Loucy (cell line): ENCODE data around the gene ERC1.

ENCODE experiments used
- H2AFZ ChIP-seq: fragments of 200-600 bp; sonication (generic); 2 replicates; pipeline ENCODE4 v1.6.0; 2016; ENCODE audit warnings: antibody characterized with exemption, mild to moderate bottlenecking, low read length, moderate library complexity
- H3F3A ChIP-seq: fragments of 200-600 bp; 2 replicates; pipeline ENCODE4 v1.6.0; 2016; ENCODE audit warnings: antibody characterized with exemption, low read depth, mild to moderate bottlenecking
- H3K27me3 ChIP-seq: fragments of 200-600 bp; sonication (generic); 2 replicates; pipeline ENCODE4 v1.6.1; 2014; ENCODE audit warnings: low read length, mild to moderate bottlenecking; ENCODE audit not compliant: insufficient read depth, poor library complexity, severe bottlenecking
- H3K36me3 ChIP-seq: fragments of 200-600 bp; sonication (generic); 2 replicates; pipeline ENCODE4 v1.6.1; 2016; ENCODE audit warnings: low read length; ENCODE audit not compliant: insufficient read depth
- H3K4me1 ChIP-seq: fragments of 200-600 bp; sonication (generic); 2 replicates; pipeline ENCODE4 v1.5.1; 2014; ENCODE audit warnings: low read length, mild to moderate bottlenecking; ENCODE audit not compliant: insufficient read depth, poor library complexity, severe bottlenecking
- H3K4me2 ChIP-seq: fragments of 200-600 bp; sonication (generic); 2 replicates; pipeline ENCODE4 v1.6.0; 2014; ENCODE audit warnings: antibody characterized with exemption, low read length, low read depth, mild to moderate bottlenecking; ENCODE audit not compliant: poor library complexity, severe bottlenecking
- H3K4me3 ChIP-seq: fragments of 200-600 bp; sonication (generic); 2 replicates; pipeline ENCODE4 v1.5.1; 2014; ENCODE audit warnings: low read length, mild to moderate bottlenecking, mixed read lengths; ENCODE audit not compliant: poor library complexity, severe bottlenecking
- H3K79me2 ChIP-seq: fragments of 200-600 bp; sonication (generic); 2 replicates; pipeline ENCODE4 v1.6.1; 2014; ENCODE audit warnings: low read length; ENCODE audit not compliant: insufficient read depth
- H3K9ac ChIP-seq: fragments of 200-600 bp; sonication (generic); 2 replicates; pipeline ENCODE4 v1.6.0; 2014; ENCODE audit warnings: mild to moderate bottlenecking, low read depth, low read length, moderate library complexity; ENCODE audit not compliant: poor library complexity, severe bottlenecking
- H3K9me2 ChIP-seq: fragments of 200-600 bp; sonication (generic); replicated peaks from 2 replicates; pipeline ENCODE4 v1.6.1; 2016; ENCODE audit warnings: low read depth, low read length, mixed read lengths
- H3K9me3 ChIP-seq: fragments of 200-600 bp; sonication (generic); 2 replicates; pipeline ENCODE4 v1.6.1; 2014; ENCODE audit warnings: mild to moderate bottlenecking, antibody characterized with exemption, low read length, low read depth; ENCODE audit not compliant: insufficient read depth
- H4K20me1 ChIP-seq: fragments of 200-600 bp; sonication (generic); 2 replicates; pipeline ENCODE4 v1.6.0; 2014; ENCODE audit warnings: antibody characterized with exemption, low read length, mild to moderate bottlenecking; ENCODE audit not compliant: insufficient read depth, poor library complexity, severe bottlenecking
- CTCF ChIP-seq: fragments of 200-600 bp; sonication (generic); conservative IDR thresholded peaks from 2 replicates; pipeline ENCODE4 v1.5.1; 2014; ENCODE audit warnings: mild to moderate bottlenecking, antibody characterized with exemption, low read length
- EZH2phosphoT487 ChIP-seq: fragments of 200-600 bp; IDR thresholded peaks from 2 replicates; pipeline ENCODE4 v1.6.1; 2018; ENCODE audit warnings: antibody characterized with exemption, mild to moderate bottlenecking, moderate library complexity, borderline replicate concordance

Gene ERC1

DNA sequence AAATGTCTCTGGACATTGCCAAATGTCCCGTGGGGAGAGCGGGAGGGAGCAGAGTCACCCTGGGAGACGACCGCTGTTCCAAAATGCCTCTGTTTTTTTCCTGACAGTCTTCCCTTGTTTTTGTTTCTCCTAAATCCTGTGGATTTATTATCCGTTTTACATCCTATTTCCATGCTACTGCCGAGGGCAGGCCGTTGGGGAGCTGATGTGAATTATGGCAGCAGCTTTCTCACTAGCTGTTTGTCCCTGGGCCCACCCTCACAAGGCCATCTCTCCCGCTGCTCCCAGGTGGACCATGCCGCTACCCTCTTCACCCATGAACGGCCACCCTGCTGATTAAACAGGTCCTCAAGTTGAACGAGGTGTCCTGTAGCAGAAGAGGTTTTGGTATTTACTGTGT, 548.1 kb downstream of the ERC1 start:
- Histone ChIP-seq H2AFZ (no peak overlapping the region), H3K36me3 (no peaks in the 10 kb centered on the region), H3K4me1 (peaks cover 19% of the 10 kb centered on the region), H4K20me1 (no peaks in the 10 kb centered on the region), H3K27me3 (no peaks in the 10 kb centered on the region), H3K4me2 (no peak overlapping the region), H3K9me3 (no peaks in the 10 kb centered on the region), H3F3A (no peaks in the 10 kb centered on the region), H3K79me2 (no peaks in the 10 kb centered on the region), H3K9ac (no peak overlapping the region), H3K9me2 (no peaks in the 10 kb centered on the region), H3K4me3 (no peak overlapping the region)
- TF ChIP-seq EZH2phosphoT487 (no peak), CTCF (no peak)

- no peaks in the 10 kb centered on the region for H3K36me3 ChIP-seq
- no peaks in the 10 kb centered on the region for H3K9me2 ChIP-seq
- no peak overlapping the region for H2AFZ ChIP-seq
- no peak overlapping the region for H3K4me3 ChIP-seq
- no peak overlapping the region for H3K4me2 ChIP-seq
- H3K9me3 ChIP-seq = no peaks in the 10 kb centered on the region
- no peaks in the 10 kb centered on the region for H3F3A ChIP-seq
- TF ChIP-seq CTCF (no peak), EZH2phosphoT487 (no peak)
- peaks cover 4% of the 10 kb centered on the region for H3K4me1 ChIP-seq
- no peak overlapping the region for H3K9ac ChIP-seq
- H3K27me3 ChIP-seq = no peaks in the 10 kb centered on the region
- H3K79me2 ChIP-seq = no peaks in the 10 kb centered on the region
- H4K20me1 ChIP-seq = no peaks in the 10 kb centered on the region
These were observed 549.7 kb downstream of the ERC1 start for GRCh38 chr12:1540690-1541089.

DNA sequence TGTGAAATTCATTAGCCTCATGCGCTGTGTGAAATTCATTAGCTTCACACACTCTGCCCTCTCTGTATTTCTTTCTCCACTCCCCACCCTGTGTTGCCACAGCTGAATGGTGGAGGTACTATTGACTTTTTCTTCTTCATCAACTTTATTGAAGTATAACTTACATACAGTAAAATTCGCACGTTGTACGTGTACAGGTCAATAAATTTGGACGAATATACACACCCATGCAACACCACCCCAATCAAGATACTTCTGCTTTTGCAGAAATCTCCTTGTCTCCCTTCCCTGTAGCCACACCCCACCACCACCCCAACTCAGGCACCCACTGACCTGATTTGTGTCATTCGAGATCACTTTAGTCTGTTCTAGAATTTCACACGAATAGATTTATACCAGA, 551.6 kb downstream of the ERC1 start:
- H3F3A ChIP-seq = no peaks in the 10 kb centered on the region
- H3K4me1 ChIP-seq = no peaks in the 10 kb centered on the region
- no peak overlapping the region for H3K9ac ChIP-seq
- H3K79me2 ChIP-seq = no peaks in the 10 kb centered on the region
- H3K36me3 ChIP-seq = no peaks in the 10 kb centered on the region
- no peak overlapping the region for H3K4me2 ChIP-seq
- no peaks in the 10 kb centered on the region for H3K27me3 ChIP-seq
- no peak overlapping the region for H2AFZ ChIP-seq
- no peak overlapping the region for H3K4me3 ChIP-seq
- TF ChIP-seq CTCF (no peak), EZH2phosphoT487 (no peak)
- H3K9me3 ChIP-seq = no peaks in the 10 kb centered on the region
- no peaks in the 10 kb centered on the region for H4K20me1 ChIP-seq
- no peaks in the 10 kb centered on the region for H3K9me2 ChIP-seq
